H9 (cell line): Measurements from ENCODE around the gene MGRN1. TPM values are rescaled to one million over a fixed set of nuclear protein-coding genes. Genes with fewer than 3 reads are reported as not detected.

ENCODE experiments used
- DNase-seq: peaks from one replicate; pipeline ENCODE4 v3.0.0-alpha.2; 2017
- H2AFZ ChIP-seq: one replicate; pipeline ENCODE4 v1.6.1; 2013; ENCODE audit warnings: mild to moderate bottlenecking, low read length, control low read depth, moderate library complexity
- H2AK5ac ChIP-seq: 2 replicates; pipeline ENCODE4 v1.6.1; 2013; ENCODE audit warnings: low read length, control low read depth, mixed read lengths; ENCODE audit not compliant: insufficient read length
- H2BK120ac ChIP-seq: one replicate; pipeline ENCODE4 v1.6.1; 2013; ENCODE audit warnings: low read depth, mild to moderate bottlenecking, low read length, control low read depth, inconsistent platforms; ENCODE audit not compliant: poor library complexity, severe bottlenecking
- H2BK12ac ChIP-seq: 2 replicates; pipeline ENCODE4 v1.6.1; 2013; ENCODE audit warnings: low read length, control low read depth, mixed read lengths, low read depth; ENCODE audit not compliant: insufficient read length
- H2BK15ac ChIP-seq: 2 replicates; pipeline ENCODE4 v1.6.1; 2013; ENCODE audit warnings: low read depth, low read length, control low read depth
- H2BK20ac ChIP-seq: one replicate; pipeline ENCODE4 v1.6.1; 2013; ENCODE audit warnings: low read depth, mild to moderate bottlenecking, low read length, control low read depth, inconsistent platforms; ENCODE audit not compliant: poor library complexity, severe bottlenecking
- H2BK5ac ChIP-seq: 2 replicates; pipeline ENCODE4 v1.6.1; 2013; ENCODE audit warnings: low read length, control low read depth, mixed read lengths; ENCODE audit not compliant: insufficient read length
- H3K14ac ChIP-seq: 2 replicates; pipeline ENCODE4 v1.6.1; 2013; ENCODE audit warnings: low read length, control low read depth; ENCODE audit not compliant: insufficient read depth
- H3K18ac ChIP-seq: 2 replicates; pipeline ENCODE4 v1.6.1; 2013; ENCODE audit warnings: low read depth, mild to moderate bottlenecking, mixed read lengths, low read length, control low read depth; ENCODE audit not compliant: insufficient read length
- H3K23ac ChIP-seq: 2 replicates; pipeline ENCODE4 v1.6.1; 2013; ENCODE audit warnings: low read length, control low read depth, mixed read lengths, low read depth; ENCODE audit not compliant: insufficient read length
- H3K23me2 ChIP-seq: 2 replicates; pipeline ENCODE4 v1.6.1; 2013; ENCODE audit warnings: low read depth, mild to moderate bottlenecking, mixed read lengths, low read length, control low read depth; ENCODE audit not compliant: insufficient read length, poor library complexity, severe bottlenecking
- H3K27ac ChIP-seq: 2 replicates; pipeline ENCODE4 v1.5.1; 2013; ENCODE audit warnings: low read length, control low read depth, mixed read lengths, low read depth; ENCODE audit not compliant: insufficient read length
- H3K27me3 ChIP-seq: 2 replicates; pipeline ENCODE4 v1.6.1; 2013; ENCODE audit warnings: low read length, control low read depth, inconsistent platforms; ENCODE audit not compliant: insufficient read depth
- H3K4ac ChIP-seq: 2 replicates; pipeline ENCODE4 v1.6.1; 2013; ENCODE audit warnings: low read depth, mild to moderate bottlenecking, control low read depth, inconsistent platforms, low read length, moderate library complexity
- H3K4me1 ChIP-seq: 2 replicates; pipeline ENCODE4 v1.6.1; 2013; ENCODE audit warnings: low read length, control low read depth, inconsistent platforms; ENCODE audit not compliant: insufficient read depth
- H3K4me2 ChIP-seq: 2 replicates; pipeline ENCODE4 v1.6.1; 2013; ENCODE audit warnings: low read length, control low read depth, mixed read lengths; ENCODE audit not compliant: insufficient read length, insufficient read depth
- H3K56ac ChIP-seq: 2 replicates; pipeline ENCODE4 v1.6.1; 2013; ENCODE audit warnings: low read depth, mild to moderate bottlenecking, mixed read lengths, low read length, control low read depth; ENCODE audit not compliant: insufficient read length
- H3K79me1 ChIP-seq: 2 replicates; pipeline ENCODE4 v1.6.1; 2013; ENCODE audit warnings: low read depth, mild to moderate bottlenecking, moderate library complexity, low read length, control low read depth, inconsistent platforms; ENCODE audit not compliant: insufficient read depth, poor library complexity, severe bottlenecking
- H3K79me2 ChIP-seq: 2 replicates; pipeline ENCODE4 v1.6.1; 2013; ENCODE audit warnings: low read length, control low read depth, inconsistent platforms; ENCODE audit not compliant: insufficient read depth
- H3K9ac ChIP-seq: 2 replicates; pipeline ENCODE4 v1.6.1; 2013; ENCODE audit warnings: low read length, control low read depth, mixed read lengths; ENCODE audit not compliant: insufficient read length; ENCODE audit errors: extremely low read depth
- H3K9me3 ChIP-seq: one replicate; pipeline ENCODE4 v1.6.1; 2013; ENCODE audit warnings: low read depth, low read length, inconsistent platforms; ENCODE audit not compliant: control insufficient read depth
- H3T11ph ChIP-seq: one replicate; pipeline ENCODE4 v1.6.1; 2013; ENCODE audit warnings: mild to moderate bottlenecking, low read length, control low read depth, inconsistent platforms
- H4K20me1 ChIP-seq: one replicate; pipeline ENCODE4 v1.6.1; 2013; ENCODE audit not compliant: control insufficient read depth, insufficient read length, insufficient read depth
- H4K5ac ChIP-seq: 2 replicates; pipeline ENCODE4 v1.6.1; 2013; ENCODE audit warnings: low read depth, mild to moderate bottlenecking, mixed read lengths, low read length, control low read depth; ENCODE audit not compliant: insufficient read length
- H4K8ac ChIP-seq: replicated peaks from 2 replicates; pipeline ENCODE4 v1.6.1; 2013; ENCODE audit warnings: low read length, control low read depth, mixed read lengths, low read depth; ENCODE audit not compliant: insufficient read length
- H4K91ac ChIP-seq: 2 replicates; pipeline ENCODE4 v1.6.1; 2013; ENCODE audit warnings: low read depth, mild to moderate bottlenecking, moderate library complexity, mixed read lengths, low read length, control low read depth; ENCODE audit not compliant: insufficient read length
- H3K27ac Mint-ChIP-seq, 3 experiments: 2 replicates in 2 of 3; 3 replicates in 1 of 3; pipeline ENCODE4 v1.8.0; 2020 to 2021; ENCODE audit warnings: mixed read lengths in 3 of 3, mild to moderate bottlenecking in 1 of 3, moderate library complexity in 1 of 3
- H3K27me3 Mint-ChIP-seq: 2 replicates; pipeline ENCODE4 v1.8.0; 2021; ENCODE audit warnings: low read depth, mild to moderate bottlenecking, moderate library complexity, mixed read lengths
- H3K36me3 Mint-ChIP-seq, 3 experiments: 2 replicates in 2 of 3; 3 replicates in 1 of 3; pipeline ENCODE4 v1.8.0; 2020 to 2021; ENCODE audit warnings: low read depth in 3 of 3, mixed read lengths in 3 of 3; ENCODE audit not compliant: insufficient read depth in 1 of 3
- H3K4me1 Mint-ChIP-seq, 2 experiments: 2 replicates each; pipeline ENCODE4 v1.8.0; 2020; ENCODE audit warnings: mixed read lengths in 2 of 2
- H3K4me3 Mint-ChIP-seq, 2 experiments: 2 replicates in 1 of 2; 3 replicates in 1 of 2; pipeline ENCODE4 v1.8.0; 2020 to 2021; ENCODE audit warnings: mild to moderate bottlenecking in 2 of 2, mixed read lengths in 2 of 2, moderate library complexity in 1 of 2
- H3K9me3 Mint-ChIP-seq, 2 experiments: 2 replicates in 1 of 2; 3 replicates in 1 of 2; pipeline ENCODE4 v1.8.0; 2020; ENCODE audit warnings: mild to moderate bottlenecking in 2 of 2, mixed read lengths in 2 of 2, moderate library complexity in 1 of 2
- WGBS: extraction: QIAGEN DNeasy Blood & Tissue Kit; methylation state at CpG from one replicate; pipeline ENCODE4 v1.1.7; 2013; ENCODE audit warnings: missing lambda C conversion rate, low lambda C conversion rate, mixed read lengths; ENCODE audit not compliant: insufficient read length; ENCODE audit errors: extremely low coverage; 5-methylcytosine and 5-hydroxymethylcytosine counted together
- total RNA-seq: library from RNA; stranded (reverse); gene quantifications from 2 replicates; pipeline ENCODE4 v1.2.1, GENCODE V29; 2021
- TF ChIP-seq, protein P1 (sequence below): fragments of 200-600 bp; sonication (generic); conservative IDR thresholded peaks from 3 replicates; pipeline ENCODE4 v1.8.0; 2021; ENCODE audit warnings: antibody characterized with exemption, mild to moderate bottlenecking

MGRN1 gene
- total RNA-seq, 1 experiment from 2014 or later: 91.6 TPM

DNA sequence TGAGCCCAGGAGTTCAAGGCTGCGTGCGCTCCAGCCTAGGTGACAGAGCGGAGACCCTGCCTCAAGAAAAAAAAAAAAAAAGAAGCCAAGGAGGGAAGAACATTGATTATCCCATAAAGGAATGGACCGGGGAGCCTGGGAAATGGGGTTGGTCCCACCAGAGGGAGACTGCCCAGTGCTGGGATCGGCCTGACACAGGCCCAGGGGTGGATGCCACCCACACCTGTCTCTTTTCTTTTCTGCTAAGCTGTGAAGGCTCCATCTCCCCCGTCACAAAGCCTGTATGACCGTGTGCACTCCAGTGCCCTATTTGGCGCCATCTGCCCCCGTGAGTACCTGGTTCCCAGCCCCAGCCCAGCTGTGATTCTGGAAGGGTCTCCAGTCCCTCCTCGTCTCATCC, 25.6 kb upstream of the MGRN1 start:
- Mint-ChIP-seq H3K27ac (no peak overlapping the region), H3K9me3 (no peaks in the 10 kb centered on the region)

More for the DNA sequence above, 25.6 kb upstream of the MGRN1 start:
- H3K4me1 Mint-ChIP-seq: peaks cover 18 to 32% of the 10 kb centered on the region in 2 experiments
- Histone ChIP-seq H2BK12ac (no peak overlapping the region), H3K18ac (no peak overlapping the region), H2BK120ac (no peak overlapping the region), H2BK20ac (no peak overlapping the region), H4K91ac (no peak overlapping the region), H3K9ac (no peak overlapping the region), H4K20me1 (no peaks in the 10 kb centered on the region), H3K79me2 (no peaks in the 10 kb centered on the region), H3K4me2 (no peak overlapping the region), H4K5ac (no peak overlapping the region), H3K56ac (no peak overlapping the region), H3K4me1 (no peaks in the 10 kb centered on the region), H2AK5ac (no peak overlapping the region), H2BK5ac (no peak overlapping the region), H3T11ph (no peak overlapping the region), H3K23me2 (no peaks in the 10 kb centered on the region), H3K27me3 (no peaks in the 10 kb centered on the region), H3K23ac (no peak overlapping the region), H2BK15ac (no peak overlapping the region), H4K8ac (no peak overlapping the region), H2AFZ (no peak overlapping the region), H3K9me3 (no peaks in the 10 kb centered on the region), H3K79me1 (no peaks in the 10 kb centered on the region), H3K27ac (no peak overlapping the region), H3K14ac (no peak overlapping the region), H3K4ac (no peak overlapping the region)
- TF ChIP-seq, protein P1, sequence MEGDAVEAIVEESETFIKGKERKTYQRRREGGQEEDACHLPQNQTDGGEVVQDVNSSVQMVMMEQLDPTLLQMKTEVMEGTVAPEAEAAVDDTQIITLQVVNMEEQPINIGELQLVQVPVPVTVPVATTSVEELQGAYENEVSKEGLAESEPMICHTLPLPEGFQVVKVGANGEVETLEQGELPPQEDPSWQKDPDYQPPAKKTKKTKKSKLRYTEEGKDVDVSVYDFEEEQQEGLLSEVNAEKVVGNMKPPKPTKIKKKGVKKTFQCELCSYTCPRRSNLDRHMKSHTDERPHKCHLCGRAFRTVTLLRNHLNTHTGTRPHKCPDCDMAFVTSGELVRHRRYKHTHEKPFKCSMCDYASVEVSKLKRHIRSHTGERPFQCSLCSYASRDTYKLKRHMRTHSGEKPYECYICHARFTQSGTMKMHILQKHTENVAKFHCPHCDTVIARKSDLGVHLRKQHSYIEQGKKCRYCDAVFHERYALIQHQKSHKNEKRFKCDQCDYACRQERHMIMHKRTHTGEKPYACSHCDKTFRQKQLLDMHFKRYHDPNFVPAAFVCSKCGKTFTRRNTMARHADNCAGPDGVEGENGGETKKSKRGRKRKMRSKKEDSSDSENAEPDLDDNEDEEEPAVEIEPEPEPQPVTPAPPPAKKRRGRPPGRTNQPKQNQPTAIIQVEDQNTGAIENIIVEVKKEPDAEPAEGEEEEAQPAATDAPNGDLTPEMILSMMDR: no peak
- no CpG with 5 or more reads among the region's 10 CpGs for WGBS
- DNase-seq: no peak
- H3K36me3 Mint-ChIP-seq: no peaks in the 10 kb centered on the region
- H3K4me3 Mint-ChIP-seq: no peak overlapping the region
- H3K27me3 Mint-ChIP-seq: peaks cover 5% of the 10 kb centered on the region
